Panc1 (cell line): Measurements from ENCODE around the gene NCKAP5. TPM values are rescaled to one million over a fixed set of nuclear protein-coding genes. Genes with fewer than 3 reads are reported as not detected.

ENCODE experiments used
- ATAC-seq: fragments of 200-7000 bp; cut with Tn5 transposase; 2 replicates; pipeline ENCODE4 v1.9.1; 2020; ENCODE audit warnings: mild to moderate bottlenecking, moderate library complexity
- BruUV-seq: library from RNA; stranded (reverse); fragments of 400-500 nt; replicated peaks from 2 replicates; lab custom pipeline; 2021; lab: Mats Ljungman, UMichigan
- CTCF ChIA-PET: fragments of 300-600 bp; sonication (Branson Sonifier 250); formaldehyde crosslinking; loops from one replicate; lab custom pipeline; 2022; ENCODE audit warnings: antibody characterized with exemption; lab: Charles Lee
- POLR2A ChIA-PET: fragments of 300-600 bp; sonication (Branson Sonifier 250); formaldehyde crosslinking; loops from one replicate; lab custom pipeline; 2022; ENCODE audit warnings: antibody characterized with exemption; lab: Charles Lee
- DNase-seq: peaks from one replicate; pipeline ENCODE4 v3.0.0-alpha.2; 2010; ENCODE audit warnings: low read depth, low spot score
- H3K27ac ChIP-seq: 2 replicates; pipeline ENCODE4 v1.5.1; 2011; ENCODE audit warnings: mild to moderate bottlenecking, low read length, inconsistent platforms
- H3K27me3 ChIP-seq: fragments of 200-500 bp; sonication (Bioruptor generic); 2 replicates; pipeline ENCODE4 v1.6.0; 2014; ENCODE audit warnings: low read length, inconsistent platforms; ENCODE audit not compliant: control insufficient read depth, insufficient read depth
- H3K36me3 ChIP-seq: fragments of 200-500 bp; sonication (Bioruptor generic); 2 replicates; pipeline ENCODE4 v1.5.1; 2014; ENCODE audit warnings: inconsistent platforms, mild to moderate bottlenecking, low read length, moderate library complexity; ENCODE audit not compliant: control insufficient read depth, insufficient read depth
- H3K4me1 ChIP-seq: 2 replicates; pipeline ENCODE4 v1.5.1; 2011; ENCODE audit warnings: inconsistent platforms, mild to moderate bottlenecking, low read length, moderate library complexity; ENCODE audit not compliant: control insufficient read depth, insufficient read depth
- H3K4me3 ChIP-seq, 2 experiments: 2 replicates each; pipeline ENCODE4 v1.5.1; 2011 to 2012; ENCODE audit warnings: low read depth in 2 of 2, low read length in 2 of 2, mild to moderate bottlenecking in 2 of 2, inconsistent platforms in 1 of 2, moderate library complexity in 1 of 2
- H3K9me3 ChIP-seq: fragments of 200-500 bp; sonication (Bioruptor generic); 2 replicates; pipeline ENCODE4 v1.5.1; 2014; ENCODE audit warnings: low read depth, mild to moderate bottlenecking, inconsistent platforms, low read length, moderate library complexity; ENCODE audit not compliant: control insufficient read depth, insufficient read depth
- CTCF ChIP-seq: fragments of 450-650 bp; IDR thresholded peaks from 2 replicates; pipeline ENCODE4 v1.5.1; 2017; ENCODE audit warnings: mild to moderate bottlenecking
- POLR2AphosphoS5 ChIP-seq: IDR thresholded peaks from 2 replicates; pipeline ENCODE4 v1.6.1; 2012; ENCODE audit warnings: mild to moderate bottlenecking, low read depth, low read length, moderate library complexity
- REST ChIP-seq, 2 experiments: IDR thresholded peaks; 2 replicates each; pipeline ENCODE4 v1.6.1; 2011 to 2012; ENCODE audit warnings: low read depth in 2 of 2, control low read depth in 1 of 2, low read length in 1 of 2, mild to moderate bottlenecking in 1 of 2, moderate library complexity in 1 of 2; ENCODE audit not compliant: insufficient read depth in 1 of 2
- SIN3A ChIP-seq: IDR thresholded peaks from 2 replicates; pipeline ENCODE4 v1.6.1; 2012; ENCODE audit warnings: low read depth, mild to moderate bottlenecking, low read length, moderate library complexity, borderline replicate concordance; ENCODE audit not compliant: insufficient read depth
- TCF7L2 ChIP-seq: IDR thresholded peaks from 2 replicates; pipeline ENCODE4 v1.6.1; 2011; ENCODE audit warnings: mild to moderate bottlenecking, low read depth, low read length, inconsistent platforms
- in situ Hi-C: cut with HindIII; loops from 2 replicates; pipeline ENCODE4 v1.10.0; 2016; ENCODE audit warnings: low sequenced_read_pairs, low pct_unique_long_range_greater_than_20kb
- intact Hi-C: fragments of 100-400 bp; cut with micrococcal nuclease; formaldehyde crosslinking; loops from one replicate; pipeline ENCODE4 v1.10.0; 2022; ENCODE audit not compliant: unreplicated experiment
- total RNA-seq: library from RNA; stranded (reverse); gene quantifications from one replicate; pipeline ENCODE4 v1.2.1, GENCODE V29; 2021; ENCODE audit not compliant: unreplicated experiment

The NCKAP5 gene
- total RNA-seq, 1 experiment from 2014 or later: 0.10 TPM

DNA sequence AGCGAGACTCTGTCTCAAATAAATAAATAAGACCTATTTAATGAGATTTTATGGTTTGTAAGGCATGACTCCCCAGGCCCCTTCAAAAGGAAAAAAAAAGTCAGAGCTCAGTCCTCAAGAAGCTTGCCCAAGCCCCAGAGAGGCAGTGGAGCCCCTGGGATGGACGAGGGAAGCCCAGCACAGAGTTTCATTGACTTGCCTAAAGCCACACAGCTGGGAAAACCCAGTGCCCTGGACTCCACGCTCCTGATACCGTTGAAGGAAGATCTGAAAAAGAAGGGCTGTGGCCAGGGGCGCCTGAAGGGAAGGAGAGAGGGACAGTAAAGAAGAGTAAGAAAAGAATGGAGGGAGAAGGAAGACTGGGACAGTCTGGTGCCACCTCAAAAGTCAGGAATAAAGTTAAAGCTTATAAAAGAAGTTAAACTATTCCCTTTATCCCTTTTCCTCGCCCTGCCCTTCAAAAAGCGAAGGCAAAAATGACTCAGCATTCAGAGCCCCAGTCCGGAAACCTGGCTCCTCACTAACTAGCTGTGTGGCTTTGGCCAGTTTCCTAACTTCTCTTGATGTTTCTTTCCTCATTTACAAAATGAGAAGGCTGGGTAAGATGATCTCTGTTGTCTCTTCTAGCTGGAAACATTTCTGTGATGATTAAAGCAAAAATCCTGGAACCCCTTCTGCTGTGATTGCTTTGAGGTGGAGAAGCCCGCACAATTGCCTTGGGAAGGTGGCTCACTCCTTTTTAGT, 945.0 kb downstream of the NCKAP5 start:
- Histone ChIP-seq H3K9me3 (no peaks in the 10 kb centered on the region), H3K4me1 (no peaks in the 10 kb centered on the region), H3K36me3 (no peaks in the 10 kb centered on the region), H3K4me3 (no peak overlapping the region), H3K27me3 (no peaks in the 10 kb centered on the region), H3K27ac (no peak overlapping the region)
- intact Hi-C loops: no loop called here
- in situ Hi-C loops: no loop called here
- ChIA-PET POLR2A (interaction anchor here (0.6 kb wide), 1 partner anchor 14 kb away, joined by 3 read pairs; no protein-coding TSS in a partner anchor), CTCF (no interaction called here)
- BruUV-seq: no TSS peak
- TF ChIP-seq REST (IDR thresholded peaks at IDR 0.05; ENCODE audit: insufficient read depth in 1 of 2, low read depth in 2 of 2, low read length in 1 of 2) (no peak), CTCF (no peak), SIN3A (no peak), TCF7L2 (no peak), POLR2AphosphoS5 (no peak)
- no peak for ATAC-seq
- DNase-seq: no peak
